Tibial artery (tissue), 4 donors: ENCODE data around the gene TNRC6C.

ENCODE experiments used
- DNase-seq, 2 donors: peaks; one replicate each; pipeline ENCODE4 v3.0.0-alpha.2; 2019
- H3K27ac ChIP-seq, 2 donors: fragments of 200-600 bp; sonication (generic) in 1 of 2; 1 replicate in 1 of 2; 2 replicates in 1 of 2; pipeline ENCODE4 v1.5.1; 2018 to 2019; ENCODE audit warnings: mild to moderate bottlenecking in 1 of 2
- H3K27me3 ChIP-seq, 2 donors: fragments of 200-600 bp; sonication (generic) in 1 of 2; one replicate each; pipeline versions ENCODE4 v1.5.1 to v1.6.0; 2016 to 2019
- H3K36me3 ChIP-seq, 3 donors: fragments of 200-600 bp; sonication (generic) in 2 of 3; one replicate each; pipeline ENCODE4 v1.5.1; 2016 to 2019; ENCODE audit warnings: mild to moderate bottlenecking in 2 of 3
- H3K4me1 ChIP-seq, 4 donors: fragments of 200-600 bp; sonication (generic) in 2 of 4; 1 replicate in 3 of 4; 2 replicates in 1 of 4; pipeline ENCODE4 v1.5.1; 2016 to 2019
- H3K4me3 ChIP-seq, 2 donors: fragments of 200-600 bp; sonication (generic) in 1 of 2; 1 replicate in 1 of 2; 2 replicates in 1 of 2; pipeline ENCODE4 v1.5.1; 2018 to 2019; ENCODE audit warnings: mild to moderate bottlenecking in 2 of 2
- H3K9me3 ChIP-seq, 3 donors: fragments of 200-600 bp; sonication (generic) in 1 of 3; one replicate each; pipeline ENCODE4 v1.5.1; 2016 to 2019
- intact Hi-C: fragments of 100-400 bp; cut with DNase I; formaldehyde crosslinking; loops from one replicate; pipeline ENCODE4 v1.15.0; 2023; ENCODE audit warnings: low total_unique reads
- TF ChIP-seq, protein P1 (sequence below), 2 experiments: fragments of 200-600 bp in 1 of 2; fragments of 450-650 bp in 1 of 2; IDR thresholded peaks; one replicate each; pipeline ENCODE4 v1.5.1; 2017 to 2019; ENCODE audit warnings: antibody characterized with exemption in 2 of 2, mild to moderate bottlenecking in 1 of 2, moderate library complexity in 1 of 2

TNRC6C gene

DNA sequence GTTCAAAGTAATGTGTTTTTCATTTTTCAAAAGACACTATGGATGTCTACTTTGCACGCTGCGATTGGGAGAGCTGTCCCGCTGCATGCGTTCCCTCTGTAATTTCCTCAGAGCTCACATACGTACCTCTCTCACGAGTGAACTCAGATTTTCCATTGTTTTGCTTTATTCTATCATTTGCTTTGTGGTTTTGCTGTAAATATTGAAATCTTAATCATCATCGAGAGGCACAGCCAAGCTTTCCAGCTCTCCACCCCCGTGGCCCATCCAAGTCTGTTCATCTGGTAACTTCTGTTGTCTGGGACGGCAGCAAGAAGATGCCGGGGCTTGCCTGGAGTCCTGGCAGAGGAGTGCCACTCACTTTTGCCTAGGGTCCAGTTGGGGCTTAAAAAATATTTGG is 149.0 kb downstream of the TNRC6C start:
- Histone ChIP-seq H3K4me3 (no peak overlapping the region), H3K9me3 (no peaks in the 10 kb centered on the region), H3K36me3 (peaks cover 21 to 55% (median 33%) of the 10 kb centered on the region in 3 donors), H3K4me1 (peaks cover 0 to 3% (median under 1%) of the 10 kb centered on the region in 4 donors), H3K27ac (no peak overlapping the region), H3K27me3 (peaks cover 0 to 3% of the 10 kb centered on the region in 2 donors)
- intact Hi-C loops, result no loop called here
- DNase-seq, result peak in 1 of 2 donors; percentile 27
- TF ChIP-seq, protein P1, sequence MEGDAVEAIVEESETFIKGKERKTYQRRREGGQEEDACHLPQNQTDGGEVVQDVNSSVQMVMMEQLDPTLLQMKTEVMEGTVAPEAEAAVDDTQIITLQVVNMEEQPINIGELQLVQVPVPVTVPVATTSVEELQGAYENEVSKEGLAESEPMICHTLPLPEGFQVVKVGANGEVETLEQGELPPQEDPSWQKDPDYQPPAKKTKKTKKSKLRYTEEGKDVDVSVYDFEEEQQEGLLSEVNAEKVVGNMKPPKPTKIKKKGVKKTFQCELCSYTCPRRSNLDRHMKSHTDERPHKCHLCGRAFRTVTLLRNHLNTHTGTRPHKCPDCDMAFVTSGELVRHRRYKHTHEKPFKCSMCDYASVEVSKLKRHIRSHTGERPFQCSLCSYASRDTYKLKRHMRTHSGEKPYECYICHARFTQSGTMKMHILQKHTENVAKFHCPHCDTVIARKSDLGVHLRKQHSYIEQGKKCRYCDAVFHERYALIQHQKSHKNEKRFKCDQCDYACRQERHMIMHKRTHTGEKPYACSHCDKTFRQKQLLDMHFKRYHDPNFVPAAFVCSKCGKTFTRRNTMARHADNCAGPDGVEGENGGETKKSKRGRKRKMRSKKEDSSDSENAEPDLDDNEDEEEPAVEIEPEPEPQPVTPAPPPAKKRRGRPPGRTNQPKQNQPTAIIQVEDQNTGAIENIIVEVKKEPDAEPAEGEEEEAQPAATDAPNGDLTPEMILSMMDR (IDR thresholded peaks at IDR 0.05), result no peak

DNA sequence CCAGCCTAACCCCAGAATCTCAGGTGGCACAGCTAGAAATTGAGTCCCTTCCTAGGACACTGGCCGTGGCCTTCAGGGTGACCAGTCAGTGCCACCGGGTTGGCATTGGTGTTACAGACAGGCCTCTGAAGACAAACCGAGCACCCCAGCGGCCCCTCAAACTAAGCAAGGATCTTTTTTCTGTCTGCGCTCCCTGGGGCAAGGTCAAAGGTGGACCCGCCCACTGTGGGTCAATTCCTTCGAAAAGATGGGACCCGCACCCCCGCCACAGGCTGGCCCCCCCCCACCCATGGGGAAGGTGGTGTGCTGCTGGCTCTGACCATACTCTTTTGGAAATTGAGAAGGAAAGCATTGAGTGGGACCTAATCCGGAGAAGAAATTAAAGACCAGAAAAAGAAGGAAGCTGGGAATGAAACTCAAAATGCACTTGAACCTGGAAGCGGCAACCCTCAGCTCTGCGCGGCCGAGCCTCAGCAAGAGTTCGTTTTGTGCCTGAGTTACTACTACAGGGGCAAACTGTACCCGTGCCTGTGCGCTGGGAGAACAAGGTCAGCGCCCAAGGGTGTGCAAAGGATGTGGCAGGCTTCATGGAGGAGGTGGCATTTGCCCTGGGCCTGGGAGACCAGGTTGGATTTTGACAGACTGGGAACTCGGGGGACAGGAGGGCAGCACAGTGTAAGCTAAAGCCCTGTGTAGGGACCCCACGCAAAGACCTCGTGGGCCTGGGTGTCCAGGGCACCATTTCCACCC is 149.6 kb downstream of the TNRC6C start:
- intact Hi-C loops, result no loop called here
- Histone ChIP-seq H3K9me3 (no peaks in the 10 kb centered on the region), H3K27me3 (peaks cover 0 to 10% of the 10 kb centered on the region in 2 donors), H3K4me3 (no peak overlapping the region), H3K27ac (no peak overlapping the region), H3K36me3 (peaks cover 20 to 48% (median 26%) of the 10 kb centered on the region in 3 donors), H3K4me1 (peaks cover 0 to 5% (median 2%) of the 10 kb centered on the region in 4 donors)
- TF ChIP-seq, protein P1 (IDR thresholded peaks at IDR 0.05), result no peak
- DNase-seq, result peak; percentile 14 to 46

DNA sequence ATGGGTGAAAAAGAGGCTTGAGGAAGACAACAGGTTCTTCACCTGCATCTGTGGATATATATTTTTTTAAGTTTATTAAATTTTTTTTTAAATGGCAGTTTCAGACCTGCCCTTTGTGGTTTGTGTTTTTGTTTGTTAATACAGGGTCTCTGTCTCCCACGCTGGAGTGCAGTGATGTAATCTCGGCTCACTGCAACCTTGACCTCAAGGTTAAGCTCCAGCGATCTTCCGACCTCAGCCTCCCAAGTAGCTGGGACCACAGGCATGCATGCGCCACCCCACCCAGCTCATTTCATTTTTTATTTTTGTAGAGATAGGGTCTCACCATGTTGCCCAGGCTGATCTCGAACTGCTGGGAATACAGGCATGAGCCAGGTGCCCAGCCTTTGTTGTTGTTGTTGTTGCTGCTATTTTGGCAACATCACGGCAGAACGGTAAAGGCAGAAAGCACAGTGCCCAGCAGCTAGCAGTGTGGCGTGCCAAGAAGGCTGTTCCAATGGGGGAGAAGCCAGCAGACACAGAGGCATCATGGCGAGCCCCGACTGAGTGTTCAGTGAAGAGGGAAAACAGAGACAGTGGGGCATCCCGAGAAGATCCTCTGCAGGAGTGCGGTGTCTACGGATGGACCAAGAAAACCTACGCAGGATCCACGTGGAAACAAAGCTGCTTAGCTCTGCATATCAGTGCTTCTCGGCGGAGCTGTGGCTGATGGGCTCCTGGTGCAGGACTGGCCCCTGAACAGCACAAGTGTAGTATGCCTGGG is 150.4 kb downstream of the TNRC6C start:
- peaks cover 0 to 16% of the 10 kb centered on the region in 2 donors for H3K27me3 ChIP-seq
- no peaks in the 10 kb centered on the region for H3K9me3 ChIP-seq
- intact Hi-C loops, result no loop called here
- no peak overlapping the region for H3K4me3 ChIP-seq
- H3K4me1 ChIP-seq, result peaks cover 0 to 5% (median 2%) of the 10 kb centered on the region in 4 donors
- TF ChIP-seq, protein P1 (IDR thresholded peaks at IDR 0.05), result no peak
- peaks cover 12 to 40% (median 18%) of the 10 kb centered on the region in 3 donors for H3K36me3 ChIP-seq
- DNase-seq, result peak; percentile 18 to 60
- no peak overlapping the region for H3K27ac ChIP-seq

DNA sequence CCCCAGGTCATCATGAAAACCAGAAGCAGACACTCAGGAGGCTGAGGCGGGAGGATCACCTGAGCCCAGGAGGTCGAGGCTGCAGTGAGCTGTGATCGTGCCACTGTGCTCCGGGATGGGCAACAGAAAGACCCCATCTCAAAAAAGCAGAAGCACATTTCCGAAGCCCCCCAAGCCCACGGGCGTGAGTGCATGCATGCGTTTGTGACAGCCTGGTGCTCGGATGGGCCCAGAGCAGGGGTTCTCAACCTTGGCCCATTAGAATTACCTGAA is 150.9 kb downstream of the TNRC6C start:
- H3K27me3 ChIP-seq, result peaks cover 0 to 20% of the 10 kb centered on the region in 2 donors

DNA sequence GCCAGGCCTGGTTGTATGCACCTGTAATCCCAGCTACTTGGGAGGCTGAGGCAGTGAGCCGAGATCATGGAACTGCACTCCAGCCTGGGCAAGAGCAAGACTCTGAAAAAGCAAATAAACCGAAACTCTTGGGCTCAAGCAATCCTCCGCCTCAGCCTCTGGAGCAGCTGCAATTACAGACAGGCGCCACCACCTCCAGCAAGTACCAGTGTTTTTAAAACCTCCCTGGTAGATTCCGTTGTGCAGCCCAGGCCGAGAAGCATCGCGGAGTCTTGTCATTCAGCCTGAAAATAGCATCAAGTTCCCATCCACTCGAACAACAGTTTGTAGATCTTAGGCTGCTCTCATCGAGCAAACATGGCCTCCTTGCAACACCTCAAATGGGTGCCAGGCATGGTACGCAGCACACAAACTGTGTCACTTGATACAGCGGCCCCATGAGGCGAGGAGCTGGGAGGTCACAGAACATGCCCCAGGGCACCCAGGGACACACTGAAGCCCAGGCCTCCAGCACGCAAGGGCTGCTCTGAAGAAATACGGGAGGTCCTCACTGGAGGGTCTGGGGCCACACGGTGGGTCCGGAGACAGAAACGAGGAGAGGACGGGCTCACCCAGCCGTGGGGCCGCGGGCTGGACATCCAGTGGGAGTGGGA is 152.0 kb downstream of the TNRC6C start:
- TF ChIP-seq, protein P1 (IDR thresholded peaks at IDR 0.05), result no peak
- Histone ChIP-seq H3K27me3 (peaks cover 0 to 29% of the 10 kb centered on the region in 2 donors), H3K4me1 (peaks cover 0 to 5% (median 2%) of the 10 kb centered on the region in 4 donors), H3K4me3 (no peak overlapping the region), H3K36me3 (peaks cover 0 to 24% (median 2%) of the 10 kb centered on the region in 3 donors), H3K9me3 (no peaks in the 10 kb centered on the region), H3K27ac (no peak overlapping the region)
- intact Hi-C loops, result no loop called here
- DNase-seq, result peak; percentile 3 to 58

More for the DNA sequence above, 150.9 kb downstream of the TNRC6C start:
- intact Hi-C loops, result no loop called here
- Histone ChIP-seq H3K9me3 (no peaks in the 10 kb centered on the region), H3K36me3 (peaks cover 8 to 35% (median 13%) of the 10 kb centered on the region in 3 donors), H3K4me3 (no peak overlapping the region), H3K4me1 (peaks cover 0 to 5% (median 2%) of the 10 kb centered on the region in 4 donors), H3K27ac (no peak overlapping the region)
- TF ChIP-seq, protein P1 (IDR thresholded peaks at IDR 0.05), result no peak
- DNase-seq, result peak in 1 of 2 donors; percentile 16
